GM21825 (cell line): Measurements from ENCODE around the gene PAK4.

Experiments
- ATAC-seq: cut with Tn5 transposase; IDR thresholded peaks from one replicate; pipeline ENCODE4 v1.9.1; 2021; ENCODE audit warnings: mild to moderate bottlenecking, moderate library complexity; ENCODE audit not compliant: unreplicated experiment

PAK4 gene

DNA sequence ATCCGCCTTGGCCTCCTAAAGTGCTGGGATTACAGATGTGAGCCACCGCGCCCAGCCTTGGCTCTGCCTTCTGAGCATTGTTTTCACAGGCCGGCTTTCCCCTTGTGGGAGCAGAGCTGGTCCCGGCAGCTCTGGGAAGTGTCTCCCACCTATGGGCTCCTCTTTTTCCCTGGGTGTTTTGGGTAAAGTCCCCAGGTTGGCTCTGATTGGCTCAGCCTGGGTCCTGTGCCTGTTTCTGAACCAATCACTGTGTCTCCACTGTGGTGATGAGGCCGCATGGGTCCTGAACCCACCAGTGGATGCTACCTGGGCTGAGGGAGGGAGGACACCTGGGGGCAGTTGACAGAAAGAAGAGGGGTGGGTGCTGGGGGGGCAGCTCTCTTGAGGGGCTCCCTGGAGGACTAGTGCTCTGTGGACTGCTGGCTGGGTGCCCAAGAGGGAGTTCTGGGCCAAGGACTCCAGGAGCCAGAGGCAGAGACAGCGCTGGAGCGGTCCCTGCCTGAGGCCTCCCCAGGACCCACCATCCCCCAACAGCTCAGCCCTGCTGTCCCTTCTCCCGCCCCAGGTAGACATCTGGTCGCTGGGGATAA, 51.6 kb downstream of the PAK4 start:
- no peak for ATAC-seq

GRCh38 chr19:39177736-39178135, 52.1 kb downstream of the PAK4 start:
- ATAC-seq: no peak

- no peak for ATAC-seq
Observed at GRCh38 chr19:39178296-39179006, 52.9 kb downstream of the PAK4 start.

GRCh38 chr19:39179754-39180153, 54.2 kb downstream of the PAK4 start:
- ATAC-seq: no peak

DNA sequence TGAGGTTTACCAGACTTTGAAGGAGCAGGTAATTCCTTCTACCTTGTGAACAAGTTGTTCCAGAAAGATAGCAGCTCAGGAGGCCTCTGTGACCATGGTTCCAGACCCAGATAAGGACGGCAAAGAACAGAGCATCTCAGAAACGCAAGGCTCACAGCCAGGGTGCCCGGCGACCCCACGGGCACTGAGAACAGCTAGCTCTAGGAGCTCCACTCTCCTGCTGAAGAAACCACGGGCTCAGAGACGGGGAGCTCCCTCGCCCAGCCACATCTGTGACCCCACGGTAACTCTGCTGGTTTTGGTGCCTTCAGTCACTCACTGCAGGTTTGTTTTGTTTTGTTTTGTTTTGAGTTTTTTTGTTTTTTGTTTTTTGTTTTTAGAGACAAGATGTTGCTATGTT, 55.2 kb downstream of the PAK4 start:
- no peak for ATAC-seq

- ATAC-seq: no peak
Observed at GRCh38 chr19:39181500-39182173, 56.1 kb downstream of the PAK4 start.

- no peak for ATAC-seq
Observed at GRCh38 chr19:39182174-39182505, 56.6 kb downstream of the PAK4 start.

DNA sequence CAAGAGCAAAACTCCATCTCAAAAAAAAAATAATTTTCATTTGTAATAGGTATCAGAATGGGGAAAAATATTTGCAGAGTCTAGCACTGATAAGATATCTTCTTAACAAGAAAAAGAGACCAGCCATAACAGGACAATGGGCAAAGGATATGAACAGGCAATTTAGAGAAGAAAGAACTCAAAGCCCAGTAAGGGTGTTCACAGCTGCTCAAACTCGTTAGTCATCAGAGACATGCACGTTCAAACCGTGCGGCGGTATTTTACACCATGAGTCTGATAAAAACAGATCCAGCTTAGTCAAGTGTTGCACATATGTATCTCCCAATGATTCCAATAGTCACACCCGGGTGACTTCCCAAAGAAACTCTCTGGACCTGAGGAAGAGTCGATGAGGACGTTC, 57.5 kb downstream of the PAK4 start:
- ATAC-seq: no peak

DNA sequence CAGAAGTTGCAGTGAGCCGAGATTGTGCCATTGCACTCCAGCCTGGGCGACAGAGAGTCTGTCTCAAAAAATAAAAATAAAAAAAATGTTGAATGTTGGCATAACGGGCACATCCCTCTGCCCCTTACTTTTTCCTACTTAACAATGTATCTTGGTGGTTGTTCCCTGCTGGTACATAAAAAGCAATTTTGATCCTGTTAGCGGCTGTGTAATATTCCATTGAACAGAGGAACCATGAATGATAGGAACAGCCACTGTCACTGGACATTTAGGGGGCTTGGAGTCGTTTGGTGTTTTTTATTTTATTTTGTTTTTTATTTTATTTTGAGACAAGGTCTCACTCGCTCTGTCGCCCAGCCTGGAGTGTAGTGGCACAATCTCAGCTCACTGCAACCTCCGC, 60.8 kb downstream of the PAK4 start:
- ATAC-seq: no peak

DNA sequence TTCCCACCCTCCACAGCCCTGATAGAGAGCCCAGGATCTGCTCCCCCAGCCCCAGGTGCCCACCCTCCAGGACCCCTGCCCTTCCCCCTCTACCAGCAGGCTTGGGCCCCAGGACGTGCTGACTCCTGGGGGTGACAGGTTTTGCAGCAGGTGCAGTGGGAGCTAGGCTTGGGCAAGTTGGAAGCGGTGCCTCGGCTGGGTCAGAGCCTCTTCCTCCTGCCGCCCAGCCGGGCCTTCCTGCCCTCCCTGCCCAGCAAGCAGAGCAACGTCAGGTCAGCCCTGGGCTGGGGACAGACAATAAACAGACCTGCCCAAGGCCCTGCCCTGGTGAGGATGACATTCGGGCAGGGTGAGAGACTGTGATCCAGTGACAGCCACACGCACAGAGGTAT, 62.0 kb downstream of the PAK4 start:
- ATAC-seq: no peak

- no peak for ATAC-seq
Observed at GRCh38 chr19:39188960-39189359, 63.4 kb downstream of the PAK4 start.

DNA sequence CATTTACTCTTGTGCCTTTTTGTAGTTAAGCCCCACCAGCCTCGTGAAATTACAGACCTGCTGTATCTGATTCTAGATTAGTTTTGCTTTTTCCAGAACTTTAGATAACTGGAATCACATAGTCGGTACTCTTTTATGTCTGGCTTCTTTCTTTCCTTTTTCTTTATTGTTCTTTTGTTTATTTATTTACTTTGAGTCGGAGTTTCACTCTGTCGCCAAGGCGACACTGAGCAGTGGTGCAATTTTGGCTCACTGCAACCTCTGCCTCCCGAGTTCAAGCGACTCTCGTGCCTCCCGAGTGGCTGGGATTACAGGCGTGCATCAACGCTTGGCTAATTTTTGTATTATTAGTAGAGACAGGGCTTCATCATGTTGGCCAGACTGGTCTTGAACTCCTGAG, 65.2 kb downstream of the PAK4 start:
- ATAC-seq: no peak

GRCh38 chr19:39192846-39193245, 67.3 kb downstream of the PAK4 start:
- no peak for ATAC-seq

DNA sequence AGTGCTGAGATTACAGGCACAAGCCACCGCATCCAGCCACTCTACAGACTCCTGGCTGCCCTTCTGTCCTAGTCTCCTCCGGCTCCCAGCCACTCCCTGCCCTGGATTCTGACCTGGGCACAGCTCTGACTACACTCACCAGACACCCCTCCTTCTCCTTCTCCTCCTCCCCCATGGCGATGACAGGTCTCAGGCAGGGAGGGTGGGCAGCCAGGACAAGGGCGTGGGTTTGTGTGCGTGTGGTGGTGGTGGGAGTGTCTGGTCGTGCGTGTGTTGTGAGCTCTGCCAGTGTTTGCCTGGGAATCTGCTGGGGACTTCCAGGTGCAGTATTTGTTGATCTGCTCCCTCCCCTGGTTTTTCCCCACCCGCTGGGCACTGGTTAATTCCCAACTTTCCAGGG, 68.2 kb downstream of the PAK4 start:
- no peak for ATAC-seq

DNA sequence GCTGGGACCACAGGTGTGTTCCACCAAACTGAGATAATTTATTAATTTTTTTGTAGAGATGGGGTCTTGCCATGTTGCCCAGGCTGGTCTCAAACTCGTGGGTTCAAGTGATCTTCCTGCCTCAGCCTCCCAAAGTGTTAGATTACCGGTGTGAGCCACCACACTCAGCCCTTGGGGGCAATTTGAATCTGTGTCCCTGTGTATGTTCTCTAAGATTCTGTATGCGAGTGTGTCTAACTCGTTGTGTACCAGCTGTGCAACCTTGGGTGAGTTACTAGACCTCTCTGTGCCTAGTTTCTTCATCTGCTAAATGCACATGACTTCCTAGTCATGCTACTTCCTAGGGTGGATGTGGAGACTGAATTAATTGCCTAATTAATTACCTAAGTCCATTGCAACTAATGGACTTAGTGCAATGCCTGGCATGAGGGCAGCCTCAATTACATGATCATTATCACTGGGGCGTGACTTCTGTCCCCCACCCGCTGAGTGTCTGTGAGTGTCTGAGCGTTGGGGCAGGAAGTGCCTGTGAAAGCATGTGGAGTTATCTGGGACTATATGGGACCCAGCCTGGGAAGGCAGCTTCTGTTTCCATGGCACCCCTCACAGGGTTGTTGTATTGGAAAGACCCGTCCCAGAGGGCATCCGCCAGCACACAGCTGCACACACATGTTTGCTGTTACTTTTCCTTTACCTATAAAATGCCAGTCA, 69.4 kb downstream of the PAK4 start:
- no peak for ATAC-seq

DNA sequence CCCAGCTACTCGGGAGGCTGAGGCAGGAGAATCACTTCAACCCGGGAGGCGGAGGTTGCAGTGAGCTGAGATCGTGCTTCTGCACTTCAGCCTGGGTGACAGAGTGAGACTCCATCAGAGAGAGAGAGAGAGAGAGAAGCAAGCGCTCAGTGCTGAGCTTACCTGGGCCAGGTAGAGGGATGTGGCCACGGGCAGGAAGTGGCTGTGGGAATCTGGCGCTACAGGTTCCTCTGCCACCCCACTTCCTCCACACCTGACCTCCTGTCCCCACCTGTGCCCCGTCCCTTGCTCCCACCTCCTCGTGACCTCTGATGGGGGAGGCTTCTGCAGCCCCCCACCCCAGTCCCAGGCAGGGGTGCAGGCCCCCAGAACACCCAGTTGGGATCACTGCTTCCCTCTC, 70.2 kb downstream of the PAK4 start:
- no peak for ATAC-seq

DNA sequence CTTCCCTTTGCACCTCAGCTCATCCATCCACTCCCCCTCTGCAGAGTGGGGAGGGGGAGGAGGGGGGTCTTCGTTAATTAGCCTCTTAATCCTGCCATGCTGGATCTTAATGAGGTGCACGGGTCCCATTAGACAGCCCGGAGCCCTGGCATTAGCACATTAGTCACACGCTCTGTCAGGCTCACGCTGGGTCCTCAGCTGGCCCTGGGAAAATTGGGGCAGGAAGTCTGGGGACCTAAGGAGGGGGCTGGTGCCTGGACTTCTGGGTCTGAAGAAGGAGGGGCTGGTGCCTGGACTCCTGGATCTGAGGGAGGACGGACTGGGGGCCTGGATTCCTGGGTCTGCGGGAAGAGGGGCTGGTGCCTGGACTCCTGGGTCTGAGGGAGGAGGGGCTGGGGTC, 70.7 kb downstream of the PAK4 start:
- ATAC-seq: no peak

GRCh38 chr19:39196860-39197562, 71.4 kb downstream of the PAK4 start, which contains the start of gene NCCRP1:
Gene NCCRP1 (plus strand): TSS chr19:39196964. CDS start chr19:39196983, 19 bp downstream.
- no peak for ATAC-seq

DNA sequence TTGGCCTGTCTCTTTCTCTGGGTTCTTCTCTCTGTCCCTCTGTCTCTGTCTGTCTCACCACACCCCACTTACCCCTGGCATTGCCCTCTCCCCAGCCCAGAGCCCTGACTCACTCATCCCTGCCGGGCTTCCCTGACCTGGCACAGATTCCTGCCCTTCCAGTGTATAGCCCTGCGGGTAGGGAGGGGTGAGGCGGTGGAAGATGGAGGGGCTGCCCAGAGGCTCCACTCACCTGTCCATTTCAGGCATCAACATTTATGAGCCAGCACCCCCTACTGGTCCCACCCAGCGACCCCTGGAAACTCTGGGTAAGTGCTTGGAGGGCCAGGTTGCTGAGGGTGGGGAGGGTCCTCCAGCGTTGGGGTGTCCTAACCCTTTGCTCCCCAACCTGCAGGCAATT, 72.2 kb downstream of the PAK4 start:
- ATAC-seq: no peak

- ATAC-seq: no peak
Observed at GRCh38 chr19:39199025-39199424, 73.4 kb downstream of the PAK4 start.
